GM19372 (cell line): ENCODE results near the gene DENND10.
"Not testable (repeated sequence)": the region's sequence is repeated elsewhere in the genome, so short reads cannot be mapped to it uniquely, and the experiment has no call there.

Experiments used
- ATAC-seq: cut with Tn5 transposase; IDR thresholded peaks from one replicate; pipeline ENCODE4 v1.9.1; 2021; ENCODE audit warnings: mild to moderate bottlenecking, low read depth, moderate library complexity; ENCODE audit not compliant: unreplicated experiment

DENND10 gene

GRCh38 chr10:119129721-119130120, 25.8 kb downstream of the DENND10 start:
- no peak for ATAC-seq

GRCh38 chr10:119131512-119132240, 27.8 kb downstream of the DENND10 start:
- peak; percentile 62 for ATAC-seq

DNA sequence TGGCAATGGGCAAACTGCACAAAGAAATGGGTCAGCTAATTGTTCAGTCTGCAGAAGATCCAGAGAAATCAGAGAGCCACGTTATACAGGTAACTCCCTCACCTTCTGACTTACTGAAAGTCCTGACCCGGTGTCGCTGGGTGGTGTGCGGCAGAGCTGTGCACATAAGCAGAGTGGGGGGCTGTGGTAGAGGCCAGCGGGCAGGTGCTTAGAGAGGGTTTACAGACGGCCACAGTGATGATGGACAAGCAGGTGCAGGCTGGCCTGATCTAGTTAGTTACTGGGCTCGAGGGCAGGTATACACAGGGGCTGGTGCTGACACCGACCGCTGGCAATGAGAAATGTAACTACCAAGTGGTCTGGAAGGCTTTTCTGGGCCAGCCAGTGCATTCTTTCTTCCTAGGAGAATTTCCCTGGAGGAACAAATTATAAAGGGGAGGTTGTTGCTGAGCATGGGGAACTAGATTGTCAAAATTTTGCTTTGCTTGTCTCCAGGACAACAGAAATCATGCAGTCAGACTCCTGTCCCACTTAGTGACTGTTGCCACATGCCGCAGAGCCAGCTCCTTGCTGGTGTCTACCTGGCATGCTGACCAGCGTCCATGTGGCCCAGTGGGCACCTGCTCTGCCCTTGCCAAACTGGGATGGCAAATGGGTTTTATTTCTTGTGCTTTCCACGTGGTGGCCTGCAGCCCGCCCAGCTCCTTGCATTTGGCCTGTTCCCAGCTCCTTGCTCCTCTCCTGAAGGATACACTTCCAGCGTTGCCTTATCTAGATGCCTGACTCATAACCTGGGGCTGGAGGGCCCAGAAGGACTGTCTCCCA, 28.8 kb downstream of the DENND10 start:
- ATAC-seq, result no peak

- ATAC-seq, result no peak
Observed at GRCh38 chr10:119133949-119134348, 30.0 kb downstream of the DENND10 start.

DNA sequence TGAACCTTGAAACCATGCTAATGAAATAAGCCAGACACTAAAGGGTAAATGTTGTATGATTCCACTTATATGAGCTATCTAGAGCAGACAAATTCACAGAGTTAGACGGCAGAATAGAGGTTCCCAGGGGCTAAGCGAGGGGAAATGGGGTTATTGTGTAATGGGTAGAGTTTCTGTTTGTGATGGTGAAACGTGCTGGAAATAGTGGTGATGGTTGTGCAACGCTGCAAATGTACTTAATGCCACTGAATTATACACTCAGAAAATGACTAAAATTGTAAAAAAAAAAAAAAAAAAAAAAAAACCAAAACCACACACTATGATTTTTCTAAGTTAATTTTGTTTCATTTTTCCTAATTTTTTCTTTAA, 31.6 kb downstream of the DENND10 start:
- no peak for ATAC-seq

DNA sequence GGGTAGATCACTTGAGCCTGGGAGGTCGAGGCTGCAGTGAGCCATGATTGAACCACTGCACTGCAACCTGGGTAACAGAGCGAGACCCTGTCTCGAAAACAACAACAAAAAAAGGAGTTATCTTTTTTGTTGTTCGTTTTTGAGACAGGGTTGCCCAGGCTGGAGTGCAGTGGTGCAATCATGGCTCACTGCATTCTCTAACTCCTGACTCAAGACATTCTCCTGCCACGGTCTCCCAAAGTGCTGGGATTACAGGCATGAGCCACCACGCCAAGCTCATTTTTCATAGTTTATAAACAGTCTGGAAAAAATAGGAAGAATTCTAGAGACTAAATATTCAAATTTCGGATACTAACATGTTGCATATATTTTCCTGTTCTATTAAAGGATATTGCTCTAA, 32.2 kb downstream of the DENND10 start:
- no peak for ATAC-seq

- ATAC-seq, result not testable (repeated sequence)
Observed at GRCh38 chr10:119137878-119138277, 34.0 kb downstream of the DENND10 start.

GRCh38 chr10:119138346-119139306, 34.7 kb downstream of the DENND10 start:
- no peak for ATAC-seq

DNA sequence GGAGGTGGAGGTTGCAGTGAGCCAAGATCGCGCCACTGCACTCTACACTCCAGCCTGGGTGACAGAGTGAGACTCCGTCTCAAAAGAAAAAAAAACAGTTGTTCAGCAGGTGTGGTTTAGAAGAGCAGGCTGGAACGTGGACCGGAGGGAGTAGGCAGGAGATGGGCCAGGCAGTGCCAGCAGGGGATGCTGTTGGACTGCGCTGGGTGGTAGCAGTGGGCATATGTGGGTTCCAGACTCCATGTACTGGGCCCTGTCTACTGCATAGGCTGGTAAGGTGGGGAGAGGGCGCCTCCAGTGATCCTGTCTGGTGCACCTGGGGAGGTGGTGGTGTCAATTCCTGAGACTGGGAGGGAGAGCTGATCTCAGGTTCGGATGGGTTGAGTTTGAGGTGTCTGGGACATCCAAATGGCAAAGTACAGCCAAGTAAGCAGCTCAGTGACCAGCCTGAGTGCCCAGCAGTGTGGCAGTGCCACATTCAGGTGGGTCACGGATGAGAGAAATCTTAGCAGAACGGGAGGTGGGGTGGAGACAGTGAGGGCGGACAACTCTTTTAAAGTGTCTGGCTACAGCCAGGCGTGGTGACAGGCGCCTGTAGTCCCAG, 35.7 kb downstream of the DENND10 start:
- no peak for ATAC-seq

- no peak for ATAC-seq
Observed at GRCh38 chr10:119140603-119141245, 36.8 kb downstream of the DENND10 start.

GRCh38 chr10:119143657-119144056, 39.7 kb downstream of the DENND10 start:
- no peak for ATAC-seq

DNA sequence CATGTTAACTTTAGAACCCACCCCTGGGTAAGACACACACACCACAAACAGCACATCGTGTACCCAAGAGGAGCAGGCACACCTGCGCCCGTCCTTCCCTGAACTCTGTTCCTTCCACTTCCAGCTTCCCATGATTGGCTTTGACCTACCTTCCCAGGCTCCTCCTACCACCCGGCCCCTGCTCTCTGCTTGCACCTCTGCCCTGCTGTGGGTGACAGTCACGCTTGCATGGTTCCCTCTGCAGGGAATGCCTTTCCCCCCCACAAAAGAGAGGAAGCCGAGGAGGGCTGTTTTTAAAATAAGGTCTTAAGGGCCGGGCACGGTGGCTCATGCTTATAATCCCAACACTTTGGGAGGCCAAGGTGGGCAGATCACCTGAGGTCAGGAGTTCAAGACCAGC, 45.2 kb downstream of the DENND10 start:
- no peak for ATAC-seq

DNA sequence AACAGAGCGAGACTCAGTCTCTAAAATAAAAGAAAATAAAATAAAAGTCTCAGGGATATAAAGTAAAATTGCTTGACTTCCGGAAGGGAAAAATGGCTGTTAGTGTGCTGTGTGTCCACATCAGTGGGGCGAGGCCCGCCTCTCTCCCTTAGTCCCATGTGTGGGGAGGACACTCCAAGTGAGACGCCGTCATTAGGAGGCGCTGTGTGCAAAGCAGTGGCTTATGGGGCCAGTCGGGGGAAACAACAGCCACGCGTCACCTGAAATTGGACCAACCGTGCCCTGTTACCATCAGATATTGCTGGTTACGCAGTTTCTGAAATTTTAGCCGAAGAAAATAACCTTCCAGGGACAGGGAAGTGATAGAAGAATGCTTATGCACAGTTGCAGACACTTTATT, 45.8 kb downstream of the DENND10 start:
- no peak for ATAC-seq

- not testable (repeated sequence) for ATAC-seq
Observed at GRCh38 chr10:119151601-119152000, 47.7 kb downstream of the DENND10 start.

GRCh38 chr10:119153041-119153440, 49.1 kb downstream of the DENND10 start:
- ATAC-seq, result no peak

GRCh38 chr10:119153661-119154060, 49.7 kb downstream of the DENND10 start:
- no peak for ATAC-seq

DNA sequence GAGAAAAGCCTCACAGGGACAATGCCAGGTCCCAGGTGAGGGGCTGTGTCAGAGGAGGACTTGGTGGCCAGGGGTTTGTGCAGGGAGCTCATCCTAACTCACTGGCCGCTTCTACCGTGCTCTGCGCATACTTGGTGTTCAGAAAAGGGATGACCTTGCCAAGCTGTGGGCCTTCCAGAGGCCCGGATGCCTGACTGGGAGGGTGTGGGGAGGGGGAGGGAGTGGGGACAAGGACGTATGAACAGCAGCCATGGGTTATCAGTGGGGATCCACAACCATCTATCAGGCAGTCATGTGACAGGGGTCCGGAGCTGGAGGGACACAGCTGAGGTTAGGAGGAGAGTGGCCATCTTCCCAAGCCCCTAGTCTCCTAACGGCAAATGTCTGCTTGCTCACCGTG, 55.4 kb downstream of the DENND10 start:
- no peak for ATAC-seq

DNA sequence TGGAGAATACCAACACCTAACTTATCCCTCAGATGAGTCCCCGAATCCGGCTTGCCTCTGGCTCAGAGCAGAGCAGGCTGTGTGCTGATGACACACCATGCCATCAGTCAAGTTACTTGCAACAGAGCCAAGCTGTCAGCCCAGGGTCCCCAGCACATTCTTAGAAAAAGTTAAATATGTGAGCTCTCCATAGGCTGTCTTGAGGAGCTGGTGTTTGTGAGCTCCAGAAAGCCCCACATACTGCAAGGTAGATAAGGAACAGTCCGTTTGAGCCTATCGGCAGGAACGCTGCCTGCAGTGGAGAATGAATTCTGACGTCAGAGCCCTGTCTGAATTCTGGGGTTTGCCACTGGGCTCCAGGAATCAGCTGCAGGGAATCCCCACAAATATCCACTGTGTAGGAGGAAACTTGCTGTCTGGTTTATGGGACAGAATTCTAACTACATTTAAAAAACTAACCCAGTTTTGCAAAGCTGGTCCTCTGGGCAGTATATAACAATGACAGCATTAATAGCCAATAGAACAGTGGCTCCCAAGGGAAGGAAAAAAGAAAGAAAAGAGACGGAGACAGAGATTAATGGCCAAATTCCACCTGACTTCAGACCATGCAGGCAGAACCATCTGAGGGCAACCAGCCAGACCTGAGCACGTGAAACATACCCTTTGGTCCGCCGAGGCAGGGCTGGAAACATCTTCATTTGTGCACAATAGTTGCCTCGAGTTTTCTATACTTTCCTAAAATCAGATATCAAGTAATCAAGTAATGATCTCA, 58.0 kb downstream of the DENND10 start:
- no peak for ATAC-seq

DNA sequence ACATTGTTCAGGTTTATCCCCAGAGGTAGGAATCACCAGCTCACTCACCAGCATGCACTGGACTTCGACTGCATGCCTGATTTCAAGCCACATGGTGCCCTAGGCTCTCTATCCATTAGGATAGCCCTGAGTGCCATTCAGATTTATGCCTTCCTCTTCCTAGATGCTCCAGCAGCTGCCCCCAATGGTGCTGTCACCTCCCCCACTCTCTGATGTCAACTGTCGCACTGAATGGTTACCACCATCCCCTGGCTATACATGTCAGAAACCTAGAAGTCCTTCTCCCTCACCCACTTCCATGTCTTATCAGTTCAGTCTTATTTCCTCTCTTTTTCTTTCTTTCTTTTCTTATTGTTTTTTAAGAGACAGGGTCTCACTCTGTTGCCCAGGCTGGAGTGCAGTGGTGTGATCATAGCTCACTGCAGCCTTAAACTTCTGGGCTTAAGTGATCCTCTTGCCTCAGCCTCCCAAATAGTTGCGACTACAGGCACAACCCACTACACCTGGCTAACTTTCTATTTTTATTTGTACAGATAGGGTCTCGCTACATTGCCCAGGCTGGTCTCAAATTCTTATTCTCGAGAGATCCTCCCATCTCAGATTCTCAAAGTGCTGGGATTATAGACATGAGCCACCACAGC, 58.7 kb downstream of the DENND10 start:
- ATAC-seq, result no peak
